Endothelial cell of umbilical vein (primary cell): ENCODE results near the gene HPGD. TPM values are rescaled to one million over a fixed set of nuclear protein-coding genes. Genes with fewer than 3 reads are reported as not detected.

Experiments used
- BruUV-seq: library from RNA; stranded (reverse); fragments of 400-500 nt; replicated peaks from 2 replicates; lab custom pipeline; 2021; lab: Mats Ljungman, UMichigan
- CTCF ChIA-PET: fragments of 300-600, 350-600 bp; sonication (Branson Sonifier 250); formaldehyde crosslinking; loops from one replicate; lab custom pipeline; 2021; ENCODE audit warnings: antibody characterized with exemption, inconsistent platforms; lab: Charles Lee
- POLR2A ChIA-PET: fragments of 300-600, 350-600 bp; sonication (Branson Sonifier 250); formaldehyde crosslinking; loops from one replicate; lab custom pipeline; 2021; ENCODE audit warnings: antibody characterized with exemption, inconsistent platforms; lab: Charles Lee
- DNase-seq: peaks from one replicate; pipeline ENCODE4 v3.0.0-alpha.2; 2011; ENCODE audit warnings: low read depth, low spot score
- FAIRE-seq: peaks from 2 replicates; lab custom pipeline; 2011; peaks lifted over from hg19 to GRCh38; lab: Jason Lieb, UNC
- H2AFZ ChIP-seq: 2 replicates; pipeline ENCODE4 v1.6.0; 2012; ENCODE audit warnings: low read depth, low read length, control low read depth, inconsistent platforms
- H3K27ac ChIP-seq: 2 replicates; pipeline ENCODE4 v1.5.1; 2011; ENCODE audit warnings: low read depth, mild to moderate bottlenecking, control low read depth, low read length, moderate library complexity; ENCODE audit not compliant: insufficient read depth
- H3K27me3 ChIP-seq, 2 experiments: 2 replicates each; pipeline versions ENCODE4 v1.6.0 to v1.6.1; 2011; ENCODE audit warnings: low read length in 2 of 2, mixed read lengths in 1 of 2; ENCODE audit not compliant: control insufficient read depth in 2 of 2, insufficient read depth in 2 of 2
- H3K36me3 ChIP-seq, 2 experiments: 2 replicates in 1 of 2; 3 replicates in 1 of 2; pipeline ENCODE4 v1.5.1; 2011; ENCODE audit warnings: low read length in 2 of 2, mild to moderate bottlenecking in 1 of 2, moderate library complexity in 1 of 2; ENCODE audit not compliant: control insufficient read depth in 2 of 2, insufficient read depth in 2 of 2; ENCODE audit errors: extremely low read depth in 1 of 2
- H3K4me1 ChIP-seq: 3 replicates; pipeline ENCODE4 v1.5.1; 2011; ENCODE audit warnings: mild to moderate bottlenecking, low read length; ENCODE audit not compliant: control insufficient read depth, insufficient read depth; ENCODE audit errors: extremely low read depth
- H3K4me2 ChIP-seq: 2 replicates; pipeline ENCODE4 v1.6.1; 2011; ENCODE audit warnings: low read length, control low read depth, mixed read lengths; ENCODE audit not compliant: insufficient read depth
- H3K4me3 ChIP-seq, 3 experiments: fragments of 200-600 bp in 1 of 3; sonication (generic), shearing (Covaris generic) in 1 of 3; replicated peaks in 1 of 3; 2 replicates each; pipeline ENCODE4 v1.5.1; 2011 to 2016; ENCODE audit warnings: control low read depth in 3 of 3, low read length in 3 of 3, mild to moderate bottlenecking in 2 of 3, inconsistent platforms in 1 of 3, low read depth in 1 of 3, moderate library complexity in 1 of 3; ENCODE audit not compliant: insufficient read depth in 1 of 3
- H3K79me2 ChIP-seq: 2 replicates; pipeline ENCODE4 v1.6.0; 2012; ENCODE audit warnings: low read length, inconsistent platforms; ENCODE audit not compliant: control insufficient read depth, insufficient read depth
- H3K9ac ChIP-seq: replicated peaks from 2 replicates; pipeline ENCODE3; 2011; ENCODE audit warnings: low read length, control low read depth; ENCODE audit not compliant: insufficient read depth; ENCODE audit errors: extremely low read depth
- H3K9me1 ChIP-seq: replicated peaks from 3 replicates; pipeline ENCODE4 v1.6.0; 2011; ENCODE audit warnings: mild to moderate bottlenecking, low read length; ENCODE audit not compliant: control insufficient read depth, insufficient read depth; ENCODE audit errors: extremely low read depth
- H3K9me3 ChIP-seq: replicated peaks from 2 replicates; pipeline ENCODE4 v1.5.1; 2012; ENCODE audit warnings: low read length, inconsistent platforms; ENCODE audit not compliant: control insufficient read depth, insufficient read depth
- H4K20me1 ChIP-seq: replicated peaks from 2 replicates; pipeline ENCODE3; 2011; ENCODE audit warnings: mild to moderate bottlenecking, low read length; ENCODE audit not compliant: control insufficient read depth, insufficient read depth; ENCODE audit errors: extremely low read depth
- EZH2 ChIP-seq: IDR thresholded peaks from 2 replicates; pipeline ENCODE4 v1.6.1; 2012; ENCODE audit warnings: borderline replicate concordance, low read depth, mild to moderate bottlenecking, moderate library complexity, low read length, inconsistent platforms; ENCODE audit not compliant: severe bottlenecking
- FOS ChIP-seq: IDR thresholded peaks from 2 replicates; pipeline ENCODE4 v1.6.1; 2011; ENCODE audit warnings: mild to moderate bottlenecking, low read length, moderate library complexity, borderline replicate concordance; ENCODE audit not compliant: insufficient read depth
- GATA2 ChIP-seq: IDR thresholded peaks from 2 replicates; pipeline ENCODE4 v1.7.0; 2011; ENCODE audit warnings: low read depth, mild to moderate bottlenecking, moderate library complexity, mixed read lengths, low read length; ENCODE audit not compliant: insufficient read length, insufficient read depth
- JUN ChIP-seq: IDR thresholded peaks from 2 replicates; pipeline ENCODE4 v1.6.1; 2011; ENCODE audit warnings: borderline replicate concordance, low read depth; ENCODE audit not compliant: insufficient read length, insufficient read depth
- MYC ChIP-seq: IDR thresholded peaks from one replicate; pipeline ENCODE4 v1.6.1; 2011; ENCODE audit warnings: mild to moderate bottlenecking, low read depth, low read length
- POLR2A ChIP-seq: IDR thresholded peaks from 2 replicates; pipeline ENCODE4 v1.6.1; 2012; ENCODE audit warnings: low read depth, mild to moderate bottlenecking, control low read depth, low read length
- POLR2AphosphoS5 ChIP-seq: IDR thresholded peaks from 2 replicates; pipeline ENCODE4 v1.6.1; 2012; ENCODE audit warnings: low read depth, mild to moderate bottlenecking, control low read depth, low read length, moderate library complexity; ENCODE audit not compliant: insufficient read depth
- dilution Hi-C: fragments of 300-500 bp; cut with MboI; formaldehyde crosslinking; loops from one replicate; pipeline ENCODE4 v1.15.0; 2019; ENCODE audit warnings: low sequenced_read_pairs; ENCODE audit not compliant: extremely low pct_ligation_motif_present
- intact Hi-C: fragments of 100-400 bp; cut with micrococcal nuclease; formaldehyde crosslinking; loops from one replicate; pipeline ENCODE4 v1.10.0; 2022
- polyA plus RNA-seq, 4 experiments: library from polyadenylated mRNA; depleted of rRNA in 3 of 4; stranded (reverse) in 3 of 4; unstranded in 1 of 4; fragments of >200 nt; gene quantifications; 2 replicates each; pipeline versions ENCODE4 v1.2.1 to v1.2.3, GENCODE V29; 2011 to 2012; ENCODE audit warnings: missing spikeins in 1 of 4
- total RNA-seq: library from RNA; stranded (reverse); gene quantifications from 2 replicates; pipeline ENCODE4 v1.2.3, GENCODE V29; 2021
- TF ChIP-seq, protein P1 (sequence below), 2 donors: IDR thresholded peaks; 1 replicate in 1 of 2; 2 replicates in 1 of 2; pipeline ENCODE4 v1.5.1; 2011; ENCODE audit warnings: low read length in 2 of 2, mild to moderate bottlenecking in 2 of 2, moderate library complexity in 2 of 2, control low read depth in 1 of 2, inconsistent platforms in 1 of 2, low read depth in 1 of 2; ENCODE audit not compliant: insufficient read depth in 1 of 2; ENCODE audit errors: extremely low read depth in 1 of 2
- TF ChIP-seq, protein P2 (sequence below): IDR thresholded peaks from 2 replicates; pipeline ENCODE4 v1.6.1; 2011; ENCODE audit not compliant: insufficient read depth, insufficient read length

Gene HPGD
- total and polyA plus RNA-seq, 2 donors (not counting 3 experiments of a cell fraction or from before 2014, with no cell fraction given), result not detected

DNA sequence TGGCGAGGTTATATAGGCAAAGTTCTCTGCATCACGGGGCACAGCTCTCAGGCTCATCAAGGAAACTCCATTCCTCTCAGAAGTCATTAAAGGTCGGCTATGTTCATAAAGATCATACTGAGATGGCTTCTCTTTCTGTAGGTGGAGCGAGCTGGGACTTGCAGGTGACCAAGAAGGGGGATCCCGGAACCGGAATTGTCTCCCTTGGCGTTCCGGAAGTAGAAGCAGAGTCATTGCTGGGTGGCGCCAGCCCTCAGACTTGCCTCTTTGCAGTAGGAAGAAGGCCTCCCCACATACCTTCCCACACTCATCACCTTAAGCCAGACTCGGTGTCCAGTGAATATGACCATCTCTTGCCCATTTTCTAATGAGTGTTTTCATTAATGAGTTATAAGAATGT lies 17.9 kb upstream of the HPGD start:
- ChIA-PET CTCF (no interaction called here), POLR2A (no interaction called here)
- dilution Hi-C loops, result no loop called here
- FAIRE-seq (no peak), DNase-seq (no peak)
- no peaks in the 10 kb centered on the region for H4K20me1 ChIP-seq
- H3K9me1 ChIP-seq, result no peaks in the 10 kb centered on the region
- H3K9me3 ChIP-seq, result peaks cover 2% of the 10 kb centered on the region
- no peak overlapping the region for H3K9ac ChIP-seq
- no peaks in the 10 kb centered on the region for H3K36me3 ChIP-seq
- TF ChIP-seq EZH2 (no peak), FOS (no peak), MYC (no peak), POLR2A (no peak), GATA2 (no peak), POLR2AphosphoS5 (no peak), JUN (no peak)
- TF ChIP-seq, protein P1, sequence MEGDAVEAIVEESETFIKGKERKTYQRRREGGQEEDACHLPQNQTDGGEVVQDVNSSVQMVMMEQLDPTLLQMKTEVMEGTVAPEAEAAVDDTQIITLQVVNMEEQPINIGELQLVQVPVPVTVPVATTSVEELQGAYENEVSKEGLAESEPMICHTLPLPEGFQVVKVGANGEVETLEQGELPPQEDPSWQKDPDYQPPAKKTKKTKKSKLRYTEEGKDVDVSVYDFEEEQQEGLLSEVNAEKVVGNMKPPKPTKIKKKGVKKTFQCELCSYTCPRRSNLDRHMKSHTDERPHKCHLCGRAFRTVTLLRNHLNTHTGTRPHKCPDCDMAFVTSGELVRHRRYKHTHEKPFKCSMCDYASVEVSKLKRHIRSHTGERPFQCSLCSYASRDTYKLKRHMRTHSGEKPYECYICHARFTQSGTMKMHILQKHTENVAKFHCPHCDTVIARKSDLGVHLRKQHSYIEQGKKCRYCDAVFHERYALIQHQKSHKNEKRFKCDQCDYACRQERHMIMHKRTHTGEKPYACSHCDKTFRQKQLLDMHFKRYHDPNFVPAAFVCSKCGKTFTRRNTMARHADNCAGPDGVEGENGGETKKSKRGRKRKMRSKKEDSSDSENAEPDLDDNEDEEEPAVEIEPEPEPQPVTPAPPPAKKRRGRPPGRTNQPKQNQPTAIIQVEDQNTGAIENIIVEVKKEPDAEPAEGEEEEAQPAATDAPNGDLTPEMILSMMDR (IDR thresholded peaks at IDR 0.05; ENCODE audit: extremely low read depth in 1 of 2, insufficient read depth in 1 of 2, low read depth in 1 of 2, low read length in 2 of 2), result no peak
- TF ChIP-seq, protein P2, sequence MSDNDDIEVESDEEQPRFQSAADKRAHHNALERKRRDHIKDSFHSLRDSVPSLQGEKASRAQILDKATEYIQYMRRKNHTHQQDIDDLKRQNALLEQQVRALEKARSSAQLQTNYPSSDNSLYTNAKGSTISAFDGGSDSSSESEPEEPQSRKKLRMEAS, result no peak
- no peak overlapping the region for H3K27ac ChIP-seq
- intact Hi-C loops, result no loop called here
- BruUV-seq, result no TSS peak
- no peak overlapping the region for H3K4me2 ChIP-seq
- H3K4me3 ChIP-seq, result no peak overlapping the region
- H3K79me2 ChIP-seq, result no peaks in the 10 kb centered on the region
- H3K27me3 ChIP-seq, result no peaks in the 10 kb centered on the region
- H2AFZ ChIP-seq, result no peak overlapping the region
- no peaks in the 10 kb centered on the region for H3K4me1 ChIP-seq
